ENCODE measurements around the gene MAST4. TPM values are rescaled to one million over a fixed set of nuclear protein-coding genes. Genes with fewer than 3 reads are reported as not detected.

The MAST4 gene
- total and polyA plus RNA-seq, 2 donors (not counting 1 experiment from before 2014, with no cell fraction given): 7.0 to 15.2 TPM

DNA sequence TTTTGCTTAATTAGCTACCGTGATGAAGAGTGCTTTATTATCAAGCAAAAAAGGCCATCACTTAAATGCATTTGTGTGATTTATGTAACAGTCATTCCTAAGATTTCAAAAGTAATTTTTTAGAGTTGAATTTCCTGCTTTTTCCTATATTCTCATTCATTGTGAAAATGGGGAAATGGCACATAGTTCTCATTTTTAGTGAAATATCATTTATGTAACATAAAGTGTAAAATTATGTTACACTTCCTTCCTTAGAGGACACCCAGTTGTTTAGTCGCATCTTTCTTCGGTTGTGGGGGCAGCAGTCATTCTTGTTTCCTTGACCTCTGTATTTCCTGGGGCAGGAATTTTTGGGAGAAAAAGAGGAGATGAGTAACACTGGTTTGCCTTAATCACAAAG, 142.8 kb downstream of the MAST4 start:
- Histone ChIP-seq H3K27me3 (ENCODE audit: control insufficient read depth, insufficient read depth, low read length) (no peaks in the 10 kb centered on the region), H3K36me3 (ENCODE audit: control insufficient read depth, insufficient read depth, low read length) (no peaks in the 10 kb centered on the region), H3K79me2 (ENCODE audit: control insufficient read depth, insufficient read depth, low read length) (no peaks in the 10 kb centered on the region), H3K9me3 (ENCODE audit: control insufficient read depth, insufficient read depth, low read depth, low read length) (no peaks in the 10 kb centered on the region), H3K4me2 (ENCODE audit: extremely low read depth, insufficient read depth, low read length) (no peak overlapping the region), H3K4me3 (replicated peaks in 1 of 4; ENCODE audit: control extremely low read depth in 1 of 4, insufficient read depth in 1 of 4, low read depth in 3 of 4, low read length in 4 of 4) (no peak overlapping the region), H3K27ac (ENCODE audit: insufficient read depth, low read length) (no peak overlapping the region), H3K4me1 (ENCODE audit: control insufficient read depth, extremely low read depth, insufficient read depth, low read length) (no peaks in the 10 kb centered on the region), H3K9ac (ENCODE audit: insufficient read depth, low read length) (no peak overlapping the region), H4K20me1 (ENCODE audit: control insufficient read depth, extremely low read depth, insufficient read depth, low read length) (no peaks in the 10 kb centered on the region), H2AFZ (ENCODE audit: low read length) (no peak overlapping the region)
- TF ChIP-seq CTCF (conservative IDR thresholded peaks at IDR 0.05 in 1 of 2, IDR thresholded peaks at IDR 0.05 in 1 of 2; ENCODE audit: low read depth in 1 of 2, low read length in 2 of 2) (no peak), EZH2 (IDR thresholded peaks at IDR 0.05; ENCODE audit: low read length, missing control alignments) (no peak)
- no peak for DNase-seq (ENCODE audit: low read depth in 2 of 2)

- no peak overlapping the region for H2AFZ ChIP-seq (ENCODE audit: low read length)
- H3K4me1 ChIP-seq (ENCODE audit: control insufficient read depth, extremely low read depth, insufficient read depth, low read length): no peaks in the 10 kb centered on the region
- no peak overlapping the region for H3K9ac ChIP-seq (ENCODE audit: insufficient read depth, low read length)
- no peaks in the 10 kb centered on the region for H3K27me3 ChIP-seq (ENCODE audit: control insufficient read depth, insufficient read depth, low read length)
- H4K20me1 ChIP-seq (ENCODE audit: control insufficient read depth, extremely low read depth, insufficient read depth, low read length): no peaks in the 10 kb centered on the region
- H3K79me2 ChIP-seq (ENCODE audit: control insufficient read depth, insufficient read depth, low read length): no peaks in the 10 kb centered on the region
- no peaks in the 10 kb centered on the region for H3K36me3 ChIP-seq (ENCODE audit: control insufficient read depth, insufficient read depth, low read length)
- no peak for TF ChIP-seq EZH2 (IDR thresholded peaks at IDR 0.05; ENCODE audit: low read length, missing control alignments)
- no peak for TF ChIP-seq CTCF (conservative IDR thresholded peaks at IDR 0.05 in 1 of 2, IDR thresholded peaks at IDR 0.05 in 1 of 2; ENCODE audit: low read depth in 1 of 2, low read length in 2 of 2)
- no peak overlapping the region for H3K4me2 ChIP-seq (ENCODE audit: extremely low read depth, insufficient read depth, low read length)
- no peak overlapping the region for H3K27ac ChIP-seq (ENCODE audit: insufficient read depth, low read length)
- DNase-seq (ENCODE audit: low read depth in 2 of 2): no peak
- H3K4me3 ChIP-seq (replicated peaks in 1 of 4; ENCODE audit: control extremely low read depth in 1 of 4, insufficient read depth in 1 of 4, low read depth in 3 of 4, low read length in 4 of 4): no peak overlapping the region
- no peaks in the 10 kb centered on the region for H3K9me3 ChIP-seq (ENCODE audit: control insufficient read depth, insufficient read depth, low read depth, low read length)
Measured at GRCh38 chr5:66739951-66740350, 143.8 kb downstream of the MAST4 start.

GRCh38 chr5:66741394-66741793, 145.2 kb downstream of the MAST4 start:
- H3K4me1 ChIP-seq (ENCODE audit: control insufficient read depth, extremely low read depth, insufficient read depth, low read length): no peaks in the 10 kb centered on the region
- H3K36me3 ChIP-seq (ENCODE audit: control insufficient read depth, insufficient read depth, low read length): no peaks in the 10 kb centered on the region
- no peak overlapping the region for H2AFZ ChIP-seq (ENCODE audit: low read length)
- no peaks in the 10 kb centered on the region for H4K20me1 ChIP-seq (ENCODE audit: control insufficient read depth, extremely low read depth, insufficient read depth, low read length)
- DNase-seq (ENCODE audit: low read depth in 2 of 2): no peak
- no peak overlapping the region for H3K27ac ChIP-seq (ENCODE audit: insufficient read depth, low read length)
- no peaks in the 10 kb centered on the region for H3K79me2 ChIP-seq (ENCODE audit: control insufficient read depth, insufficient read depth, low read length)
- no peak overlapping the region for H3K4me2 ChIP-seq (ENCODE audit: extremely low read depth, insufficient read depth, low read length)
- H3K27me3 ChIP-seq (ENCODE audit: control insufficient read depth, insufficient read depth, low read length): no peaks in the 10 kb centered on the region
- no peak overlapping the region for H3K4me3 ChIP-seq (replicated peaks in 1 of 4; ENCODE audit: control extremely low read depth in 1 of 4, insufficient read depth in 1 of 4, low read depth in 3 of 4, low read length in 4 of 4)
- TF ChIP-seq CTCF (conservative IDR thresholded peaks at IDR 0.05 in 1 of 2, IDR thresholded peaks at IDR 0.05 in 1 of 2; ENCODE audit: low read depth in 1 of 2, low read length in 2 of 2) (no peak), EZH2 (IDR thresholded peaks at IDR 0.05; ENCODE audit: low read length, missing control alignments) (no peak)
- no peak overlapping the region for H3K9ac ChIP-seq (ENCODE audit: insufficient read depth, low read length)
- no peaks in the 10 kb centered on the region for H3K9me3 ChIP-seq (ENCODE audit: control insufficient read depth, insufficient read depth, low read depth, low read length)

All from fibroblast of lung (primary cell).